H9 (cell line): Measurements from ENCODE around the gene PHKG2. TPM values are rescaled to one million over a fixed set of nuclear protein-coding genes. Genes with fewer than 3 reads are reported as not detected.

ENCODE experiments used
- DNase-seq: peaks from one replicate; pipeline ENCODE4 v3.0.0-alpha.2; 2017
- H2AFZ ChIP-seq: one replicate; pipeline ENCODE4 v1.6.1; 2013; ENCODE audit warnings: mild to moderate bottlenecking, low read length, control low read depth, moderate library complexity
- H2AK5ac ChIP-seq: 2 replicates; pipeline ENCODE4 v1.6.1; 2013; ENCODE audit warnings: low read length, control low read depth, mixed read lengths; ENCODE audit not compliant: insufficient read length
- H2BK120ac ChIP-seq: one replicate; pipeline ENCODE4 v1.6.1; 2013; ENCODE audit warnings: low read depth, mild to moderate bottlenecking, low read length, control low read depth, inconsistent platforms; ENCODE audit not compliant: poor library complexity, severe bottlenecking
- H2BK12ac ChIP-seq: 2 replicates; pipeline ENCODE4 v1.6.1; 2013; ENCODE audit warnings: low read length, control low read depth, mixed read lengths, low read depth; ENCODE audit not compliant: insufficient read length
- H2BK15ac ChIP-seq: 2 replicates; pipeline ENCODE4 v1.6.1; 2013; ENCODE audit warnings: low read depth, low read length, control low read depth
- H2BK20ac ChIP-seq: one replicate; pipeline ENCODE4 v1.6.1; 2013; ENCODE audit warnings: low read depth, mild to moderate bottlenecking, low read length, control low read depth, inconsistent platforms; ENCODE audit not compliant: poor library complexity, severe bottlenecking
- H2BK5ac ChIP-seq: 2 replicates; pipeline ENCODE4 v1.6.1; 2013; ENCODE audit warnings: low read length, control low read depth, mixed read lengths; ENCODE audit not compliant: insufficient read length
- H3K14ac ChIP-seq: 2 replicates; pipeline ENCODE4 v1.6.1; 2013; ENCODE audit warnings: low read length, control low read depth; ENCODE audit not compliant: insufficient read depth
- H3K18ac ChIP-seq: 2 replicates; pipeline ENCODE4 v1.6.1; 2013; ENCODE audit warnings: low read depth, mild to moderate bottlenecking, mixed read lengths, low read length, control low read depth; ENCODE audit not compliant: insufficient read length
- H3K23ac ChIP-seq: 2 replicates; pipeline ENCODE4 v1.6.1; 2013; ENCODE audit warnings: low read length, control low read depth, mixed read lengths, low read depth; ENCODE audit not compliant: insufficient read length
- H3K23me2 ChIP-seq: 2 replicates; pipeline ENCODE4 v1.6.1; 2013; ENCODE audit warnings: low read depth, mild to moderate bottlenecking, mixed read lengths, low read length, control low read depth; ENCODE audit not compliant: insufficient read length, poor library complexity, severe bottlenecking
- H3K27ac ChIP-seq: 2 replicates; pipeline ENCODE4 v1.5.1; 2013; ENCODE audit warnings: low read length, control low read depth, mixed read lengths, low read depth; ENCODE audit not compliant: insufficient read length
- H3K27me3 ChIP-seq: 2 replicates; pipeline ENCODE4 v1.6.1; 2013; ENCODE audit warnings: low read length, control low read depth, inconsistent platforms; ENCODE audit not compliant: insufficient read depth
- H3K4ac ChIP-seq: 2 replicates; pipeline ENCODE4 v1.6.1; 2013; ENCODE audit warnings: low read depth, mild to moderate bottlenecking, control low read depth, inconsistent platforms, low read length, moderate library complexity
- H3K4me1 ChIP-seq: 2 replicates; pipeline ENCODE4 v1.6.1; 2013; ENCODE audit warnings: low read length, control low read depth, inconsistent platforms; ENCODE audit not compliant: insufficient read depth
- H3K4me2 ChIP-seq: 2 replicates; pipeline ENCODE4 v1.6.1; 2013; ENCODE audit warnings: low read length, control low read depth, mixed read lengths; ENCODE audit not compliant: insufficient read length, insufficient read depth
- H3K56ac ChIP-seq: 2 replicates; pipeline ENCODE4 v1.6.1; 2013; ENCODE audit warnings: low read depth, mild to moderate bottlenecking, mixed read lengths, low read length, control low read depth; ENCODE audit not compliant: insufficient read length
- H3K79me1 ChIP-seq: 2 replicates; pipeline ENCODE4 v1.6.1; 2013; ENCODE audit warnings: low read depth, mild to moderate bottlenecking, moderate library complexity, low read length, control low read depth, inconsistent platforms; ENCODE audit not compliant: insufficient read depth, poor library complexity, severe bottlenecking
- H3K79me2 ChIP-seq: 2 replicates; pipeline ENCODE4 v1.6.1; 2013; ENCODE audit warnings: low read length, control low read depth, inconsistent platforms; ENCODE audit not compliant: insufficient read depth
- H3K9ac ChIP-seq: 2 replicates; pipeline ENCODE4 v1.6.1; 2013; ENCODE audit warnings: low read length, control low read depth, mixed read lengths; ENCODE audit not compliant: insufficient read length; ENCODE audit errors: extremely low read depth
- H3K9me3 ChIP-seq: one replicate; pipeline ENCODE4 v1.6.1; 2013; ENCODE audit warnings: low read depth, low read length, inconsistent platforms; ENCODE audit not compliant: control insufficient read depth
- H3T11ph ChIP-seq: one replicate; pipeline ENCODE4 v1.6.1; 2013; ENCODE audit warnings: mild to moderate bottlenecking, low read length, control low read depth, inconsistent platforms
- H4K20me1 ChIP-seq: one replicate; pipeline ENCODE4 v1.6.1; 2013; ENCODE audit not compliant: control insufficient read depth, insufficient read length, insufficient read depth
- H4K5ac ChIP-seq: 2 replicates; pipeline ENCODE4 v1.6.1; 2013; ENCODE audit warnings: low read depth, mild to moderate bottlenecking, mixed read lengths, low read length, control low read depth; ENCODE audit not compliant: insufficient read length
- H4K8ac ChIP-seq: replicated peaks from 2 replicates; pipeline ENCODE4 v1.6.1; 2013; ENCODE audit warnings: low read length, control low read depth, mixed read lengths, low read depth; ENCODE audit not compliant: insufficient read length
- H4K91ac ChIP-seq: 2 replicates; pipeline ENCODE4 v1.6.1; 2013; ENCODE audit warnings: low read depth, mild to moderate bottlenecking, moderate library complexity, mixed read lengths, low read length, control low read depth; ENCODE audit not compliant: insufficient read length
- H3K27ac Mint-ChIP-seq, 3 experiments: 2 replicates in 2 of 3; 3 replicates in 1 of 3; pipeline ENCODE4 v1.8.0; 2020 to 2021; ENCODE audit warnings: mixed read lengths in 3 of 3, mild to moderate bottlenecking in 1 of 3, moderate library complexity in 1 of 3
- H3K27me3 Mint-ChIP-seq: 2 replicates; pipeline ENCODE4 v1.8.0; 2021; ENCODE audit warnings: low read depth, mild to moderate bottlenecking, moderate library complexity, mixed read lengths
- H3K36me3 Mint-ChIP-seq, 3 experiments: 2 replicates in 2 of 3; 3 replicates in 1 of 3; pipeline ENCODE4 v1.8.0; 2020 to 2021; ENCODE audit warnings: low read depth in 3 of 3, mixed read lengths in 3 of 3; ENCODE audit not compliant: insufficient read depth in 1 of 3
- H3K4me1 Mint-ChIP-seq, 2 experiments: 2 replicates each; pipeline ENCODE4 v1.8.0; 2020; ENCODE audit warnings: mixed read lengths in 2 of 2
- H3K4me3 Mint-ChIP-seq, 2 experiments: 2 replicates in 1 of 2; 3 replicates in 1 of 2; pipeline ENCODE4 v1.8.0; 2020 to 2021; ENCODE audit warnings: mild to moderate bottlenecking in 2 of 2, mixed read lengths in 2 of 2, moderate library complexity in 1 of 2
- H3K9me3 Mint-ChIP-seq, 2 experiments: 2 replicates in 1 of 2; 3 replicates in 1 of 2; pipeline ENCODE4 v1.8.0; 2020; ENCODE audit warnings: mild to moderate bottlenecking in 2 of 2, mixed read lengths in 2 of 2, moderate library complexity in 1 of 2
- WGBS: extraction: QIAGEN DNeasy Blood & Tissue Kit; methylation state at CpG from one replicate; pipeline ENCODE4 v1.1.7; 2013; ENCODE audit warnings: missing lambda C conversion rate, low lambda C conversion rate, mixed read lengths; ENCODE audit not compliant: insufficient read length; ENCODE audit errors: extremely low coverage; 5-methylcytosine and 5-hydroxymethylcytosine counted together
- total RNA-seq: library from RNA; stranded (reverse); gene quantifications from 2 replicates; pipeline ENCODE4 v1.2.1, GENCODE V29; 2021
- TF ChIP-seq, protein P1 (sequence below): fragments of 200-600 bp; sonication (generic); conservative IDR thresholded peaks from 3 replicates; pipeline ENCODE4 v1.8.0; 2021; ENCODE audit warnings: antibody characterized with exemption, mild to moderate bottlenecking

Gene PHKG2
- total RNA-seq, 1 experiment from 2014 or later: 46.6 TPM

- peaks cover 13% of the 10 kb centered on the region for H3K23me2 ChIP-seq
- H3K79me1 ChIP-seq: peaks cover 6% of the 10 kb centered on the region
- TF ChIP-seq, protein P1, sequence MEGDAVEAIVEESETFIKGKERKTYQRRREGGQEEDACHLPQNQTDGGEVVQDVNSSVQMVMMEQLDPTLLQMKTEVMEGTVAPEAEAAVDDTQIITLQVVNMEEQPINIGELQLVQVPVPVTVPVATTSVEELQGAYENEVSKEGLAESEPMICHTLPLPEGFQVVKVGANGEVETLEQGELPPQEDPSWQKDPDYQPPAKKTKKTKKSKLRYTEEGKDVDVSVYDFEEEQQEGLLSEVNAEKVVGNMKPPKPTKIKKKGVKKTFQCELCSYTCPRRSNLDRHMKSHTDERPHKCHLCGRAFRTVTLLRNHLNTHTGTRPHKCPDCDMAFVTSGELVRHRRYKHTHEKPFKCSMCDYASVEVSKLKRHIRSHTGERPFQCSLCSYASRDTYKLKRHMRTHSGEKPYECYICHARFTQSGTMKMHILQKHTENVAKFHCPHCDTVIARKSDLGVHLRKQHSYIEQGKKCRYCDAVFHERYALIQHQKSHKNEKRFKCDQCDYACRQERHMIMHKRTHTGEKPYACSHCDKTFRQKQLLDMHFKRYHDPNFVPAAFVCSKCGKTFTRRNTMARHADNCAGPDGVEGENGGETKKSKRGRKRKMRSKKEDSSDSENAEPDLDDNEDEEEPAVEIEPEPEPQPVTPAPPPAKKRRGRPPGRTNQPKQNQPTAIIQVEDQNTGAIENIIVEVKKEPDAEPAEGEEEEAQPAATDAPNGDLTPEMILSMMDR: no peak
- no peak overlapping the region for H2AK5ac ChIP-seq
- no peak overlapping the region for H4K5ac ChIP-seq
- H3K36me3 Mint-ChIP-seq: peaks cover 53 to 88% (median 85%) of the 10 kb centered on the region in 3 experiments
- no peak overlapping the region for H2BK12ac ChIP-seq
- no peak overlapping the region for H4K8ac ChIP-seq
- no peak overlapping the region for H2BK120ac ChIP-seq
- H3K4ac ChIP-seq: no peak overlapping the region
- no peak overlapping the region for H3K27ac ChIP-seq
- H3K9ac ChIP-seq: no peak overlapping the region
- H4K20me1 ChIP-seq: no peaks in the 10 kb centered on the region
- no peak overlapping the region for H2BK5ac ChIP-seq
- H3K4me1 ChIP-seq: no peaks in the 10 kb centered on the region
- no peak overlapping the region for H2AFZ ChIP-seq
- no peaks in the 10 kb centered on the region for H3K27me3 Mint-ChIP-seq
- no peak overlapping the region for H3K56ac ChIP-seq
- peaks cover 9 to 11% of the 10 kb centered on the region in 2 experiments for H3K4me1 Mint-ChIP-seq
- no peaks in the 10 kb centered on the region for H3K79me2 ChIP-seq
- no peak overlapping the region for H3K23ac ChIP-seq
- no peak overlapping the region for H4K91ac ChIP-seq
- no peak overlapping the region for H3K14ac ChIP-seq
- H3K27me3 ChIP-seq: no peaks in the 10 kb centered on the region
- no peak overlapping the region for H3K18ac ChIP-seq
- no peak overlapping the region for H2BK15ac ChIP-seq
- DNase-seq: no peak
- no peak overlapping the region for H3T11ph ChIP-seq
- no peaks in the 10 kb centered on the region for H3K9me3 ChIP-seq
- no peak overlapping the region for H3K4me2 ChIP-seq
- H3K27ac Mint-ChIP-seq: no peak overlapping the region
- no peaks in the 10 kb centered on the region for H3K9me3 Mint-ChIP-seq
- no peak overlapping the region for H2BK20ac ChIP-seq
- H3K4me3 Mint-ChIP-seq: no peak overlapping the region
- WGBS: no CpG with 5 or more reads among the region's 29 CpGs
Observed at GRCh38 chr16:30766206-30766932, 18.1 kb downstream of the PHKG2 start.
